Stimulated activated CD4-positive, alpha-beta T cell treated with anti-CD3 and anti-CD28 coated beads, Interleukin-4, amount 100 ng/mL, for 24 hours (primary cell): ENCODE measurements around the gene RHBDF1.

Source experiments
- DNase-seq: peaks from one replicate; pipeline ENCODE4 v3.0.0-alpha.2; 2020

The RHBDF1 gene

DNA sequence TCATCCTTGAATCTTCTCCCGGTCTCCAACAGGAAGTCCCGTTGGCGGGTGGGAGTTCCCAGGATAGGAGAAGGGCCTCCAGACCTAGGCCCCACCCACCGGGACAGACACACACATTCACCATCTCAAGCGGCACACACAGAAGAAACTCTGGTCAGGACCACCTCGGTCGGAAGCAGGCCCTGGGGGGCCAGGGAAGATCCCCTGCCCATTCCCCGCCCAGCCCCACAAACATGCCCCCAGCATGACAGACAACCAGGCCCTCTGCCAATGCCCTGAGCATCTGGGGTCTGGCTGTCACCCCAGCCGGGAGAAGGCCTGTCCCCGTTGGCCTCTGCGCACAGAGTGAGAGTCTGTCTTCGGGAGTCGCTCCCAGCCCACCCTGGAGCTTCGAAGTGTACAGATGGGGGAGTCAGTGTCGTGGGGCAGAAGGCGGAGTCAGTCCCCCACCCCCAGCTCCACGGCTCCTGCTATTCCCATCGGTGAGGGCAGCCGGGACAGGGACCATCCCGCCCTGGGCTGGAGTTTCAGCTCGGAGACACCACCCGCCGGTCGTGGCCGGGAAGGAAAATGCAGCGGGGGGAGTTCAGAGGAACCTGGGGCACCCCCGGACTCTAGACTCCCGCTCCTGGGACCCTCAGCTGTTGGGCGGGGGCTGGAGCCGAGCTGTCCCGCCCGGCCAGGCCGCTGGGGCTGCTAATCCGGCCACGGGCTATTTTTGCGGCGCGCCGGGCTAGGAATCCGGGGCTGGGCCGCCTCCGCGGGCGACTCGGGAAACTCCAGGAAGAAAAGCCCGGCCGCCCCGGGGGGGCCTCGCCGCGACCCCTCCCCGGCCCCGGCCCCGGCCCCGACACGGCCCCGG lies 660 bp downstream of the RHBDF1 start:
- DNase-seq, result no peak

DNA sequence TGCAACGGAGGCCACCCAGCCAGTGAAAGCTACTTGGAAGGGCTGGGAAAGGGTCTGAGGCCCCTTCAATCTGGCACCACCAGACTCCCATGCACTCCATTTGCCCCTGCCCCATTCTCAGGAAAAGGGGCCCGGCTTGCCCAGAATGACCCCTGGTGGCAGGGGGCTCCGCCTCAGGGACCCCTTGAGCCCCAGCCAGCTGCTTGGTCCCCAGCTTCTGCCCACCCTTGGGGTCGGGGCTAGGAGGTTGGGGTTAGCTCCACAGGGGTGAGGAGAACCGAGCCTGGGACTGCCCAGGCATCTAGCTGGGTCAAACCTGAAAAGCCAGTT lies 1.3 kb downstream of the RHBDF1 start:
- no peak for DNase-seq

DNA sequence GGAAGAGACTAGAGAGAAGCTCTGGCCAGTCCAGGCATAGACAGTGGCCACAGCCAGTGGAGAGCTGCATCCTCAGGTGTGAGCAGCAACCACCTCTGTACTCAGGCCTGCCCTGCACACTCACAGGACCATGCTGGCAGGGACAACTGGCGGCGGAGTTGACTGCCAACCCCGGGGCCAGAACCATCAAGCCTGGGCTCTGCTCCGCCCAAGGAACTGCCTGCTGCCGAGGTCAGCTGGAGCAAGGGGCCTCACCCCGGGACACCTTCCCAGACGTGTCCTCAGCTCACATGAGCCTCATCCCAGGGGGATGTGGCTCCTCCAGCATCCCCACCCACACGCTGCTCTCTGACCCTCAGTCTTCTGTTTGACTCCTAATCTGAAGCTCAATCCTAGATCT lies 3.2 kb downstream of the RHBDF1 start:
- no peak for DNase-seq

- no peak for DNase-seq
Observed at GRCh38 chr16:67884-68789, 4.3 kb downstream of the RHBDF1 start.

DNA sequence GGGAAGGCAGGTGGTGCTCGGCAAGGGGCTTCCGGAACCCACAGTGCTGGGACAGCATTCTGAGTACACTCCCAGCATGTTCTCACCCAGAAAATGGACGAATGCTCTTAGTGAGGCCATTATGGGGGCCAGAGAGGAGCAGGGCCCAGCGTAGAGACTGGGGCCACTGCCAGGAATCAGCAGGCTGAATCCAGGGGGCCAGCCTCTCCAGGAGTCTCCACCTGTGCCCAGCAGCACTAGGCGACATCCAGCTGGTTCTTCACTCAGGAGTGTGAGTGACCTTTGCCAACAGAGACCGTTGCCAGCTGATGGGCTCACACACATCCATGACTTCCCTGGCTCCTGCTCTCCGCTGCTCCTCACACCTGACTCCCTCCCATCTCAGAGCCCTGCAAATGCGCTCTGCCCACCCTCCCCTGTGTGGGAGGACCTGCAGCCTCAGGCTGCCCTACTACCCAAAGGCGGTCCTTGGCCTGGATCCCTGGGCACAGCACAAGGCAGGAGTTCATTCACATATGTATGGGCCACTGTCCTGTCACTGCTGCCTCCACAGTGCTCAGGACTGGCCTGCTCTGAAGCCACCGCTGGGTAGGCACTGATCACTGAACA lies 5.1 kb downstream of the RHBDF1 start:
- no peak for DNase-seq

- DNase-seq, result no peak
Observed at GRCh38 chr16:66309-67182, 5.9 kb downstream of the RHBDF1 start.

DNA sequence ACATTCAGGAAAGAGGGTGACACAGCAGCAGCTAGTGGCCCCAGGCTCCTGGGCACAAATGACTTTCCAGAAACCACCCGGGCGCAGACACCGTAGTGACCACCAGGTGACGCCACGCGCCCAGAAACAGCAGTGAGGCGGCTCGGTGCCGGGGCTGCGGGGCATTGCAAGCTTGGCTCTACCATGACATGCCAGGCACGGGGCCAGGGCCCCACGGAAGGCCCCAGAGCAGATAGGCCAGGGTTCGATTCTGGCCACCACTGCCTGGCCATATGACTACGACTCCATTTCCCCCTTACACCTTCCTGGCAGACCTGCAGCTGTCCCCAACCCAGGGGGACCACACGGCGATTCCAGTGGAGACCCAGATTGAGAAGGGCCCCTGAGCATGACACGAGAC lies 6.7 kb downstream of the RHBDF1 start:
- DNase-seq, result peak; percentile 86

DNA sequence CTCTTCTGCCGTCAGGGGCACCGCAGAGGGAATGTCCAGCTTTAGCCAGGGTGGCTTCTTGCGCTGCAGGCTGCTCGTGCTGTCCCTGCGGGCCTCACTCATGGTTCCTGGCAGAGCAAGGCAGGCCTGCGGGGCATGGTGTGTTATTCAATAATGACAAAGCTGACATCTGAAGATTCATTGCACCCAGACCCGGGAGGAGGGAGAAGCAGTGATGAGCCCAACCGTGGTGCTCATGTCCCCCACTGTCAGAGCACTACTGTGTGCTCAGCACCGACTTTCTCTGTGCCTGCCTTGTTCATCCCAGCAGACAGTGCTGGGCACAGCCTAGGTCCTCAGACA lies 7.5 kb downstream of the RHBDF1 start:
- no peak for DNase-seq

- no peak for DNase-seq
Observed at GRCh38 chr16:63998-64913, 8.2 kb downstream of the RHBDF1 start.

- no peak for DNase-seq
Observed at GRCh38 chr16:63466-63865, 9.0 kb downstream of the RHBDF1 start.

DNA sequence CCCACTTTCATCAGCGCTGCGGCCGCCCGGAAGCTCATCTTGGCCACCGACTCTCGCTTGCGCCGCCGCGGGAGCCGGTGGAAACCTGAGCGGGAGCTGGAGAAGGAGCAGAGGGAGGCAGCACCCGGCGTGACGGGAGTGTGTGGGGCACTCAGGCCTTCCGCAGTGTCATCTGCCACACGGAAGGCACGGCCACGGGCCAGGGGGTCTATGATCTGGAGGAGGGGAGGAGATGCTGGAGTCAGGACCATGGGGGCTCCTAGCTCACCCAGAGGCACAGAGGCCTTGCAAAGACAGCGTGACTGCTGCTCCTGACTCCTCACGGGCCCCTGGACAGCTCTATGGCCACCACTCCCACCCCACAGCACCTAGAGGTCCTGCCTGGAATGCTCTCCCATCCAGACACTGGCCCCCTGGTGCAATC lies 9.5 kb downstream of the RHBDF1 start:
- DNase-seq, result no peak

DNA sequence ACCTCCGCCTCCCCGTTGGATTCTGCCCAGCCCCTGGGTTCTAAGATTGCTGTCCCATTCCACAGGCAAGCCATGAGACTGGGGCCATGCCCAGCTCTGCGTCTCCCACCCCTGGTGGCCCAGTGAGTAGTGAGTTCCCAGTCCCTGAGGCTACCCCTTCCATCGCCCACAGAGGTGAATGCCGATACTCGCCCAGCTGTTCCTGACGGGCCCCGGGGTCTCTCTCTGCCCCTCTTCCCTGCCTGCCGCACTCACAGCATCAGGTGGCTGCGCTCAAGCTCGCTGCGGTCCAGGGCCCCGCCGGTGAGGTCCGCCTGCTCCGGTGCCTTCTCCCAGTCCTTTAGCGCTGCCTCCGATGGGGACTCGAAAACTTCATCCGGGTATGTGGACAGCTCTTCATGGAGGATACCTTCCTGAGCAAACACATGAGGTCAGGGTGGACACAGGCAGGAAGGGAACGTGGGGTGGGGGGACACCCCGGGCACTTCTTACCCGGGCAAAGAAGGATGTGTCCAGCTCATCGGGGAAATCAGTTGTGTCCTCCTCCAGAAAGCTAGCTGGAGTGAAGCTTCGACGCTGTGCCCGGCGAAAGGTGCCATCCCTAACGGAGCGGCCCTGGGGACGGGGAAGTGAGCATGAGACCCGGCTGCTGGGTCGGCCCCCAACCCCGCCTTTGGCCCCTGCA lies 10.0 kb downstream of the RHBDF1 start:
- no peak for DNase-seq

GRCh38 chr16:61879-62281 lies 10.6 kb downstream of the RHBDF1 start:
- no peak for DNase-seq

GRCh38 chr16:60929-61878 lies 11.2 kb downstream of the RHBDF1 start:
- DNase-seq, result no peak

- no peak for DNase-seq
Observed at GRCh38 chr16:60166-60565, 12.3 kb downstream of the RHBDF1 start.

DNA sequence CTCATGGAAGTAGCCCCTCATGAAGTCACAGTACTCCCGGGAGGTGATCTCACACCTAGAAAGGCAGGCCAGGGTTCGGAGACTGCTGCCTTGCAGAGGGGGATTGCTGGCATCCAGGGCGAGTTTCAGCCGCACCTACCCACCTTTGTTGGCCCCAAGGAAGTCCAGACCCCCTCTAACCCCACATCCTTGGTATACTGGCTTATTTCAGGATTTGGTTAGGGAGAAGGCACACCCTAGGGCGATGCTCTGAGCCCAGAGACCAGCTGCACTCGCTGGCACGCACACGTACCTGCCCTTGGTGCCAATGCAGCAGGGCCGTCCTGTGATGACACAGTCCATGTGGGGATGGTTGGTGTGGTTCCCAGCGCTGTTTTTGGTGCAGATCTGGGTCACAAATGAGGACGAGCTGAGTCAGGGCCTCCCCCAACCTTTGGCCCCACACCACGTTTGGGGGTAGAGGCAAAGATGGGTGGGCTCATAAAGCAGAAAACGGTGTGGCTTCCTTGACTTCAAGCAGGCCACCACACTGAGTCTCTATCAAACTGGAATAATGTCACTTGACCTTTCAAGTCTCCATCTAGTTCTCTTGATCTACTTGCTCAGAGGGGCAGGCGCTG lies 12.9 kb downstream of the RHBDF1 start:
- no peak for DNase-seq

DNA sequence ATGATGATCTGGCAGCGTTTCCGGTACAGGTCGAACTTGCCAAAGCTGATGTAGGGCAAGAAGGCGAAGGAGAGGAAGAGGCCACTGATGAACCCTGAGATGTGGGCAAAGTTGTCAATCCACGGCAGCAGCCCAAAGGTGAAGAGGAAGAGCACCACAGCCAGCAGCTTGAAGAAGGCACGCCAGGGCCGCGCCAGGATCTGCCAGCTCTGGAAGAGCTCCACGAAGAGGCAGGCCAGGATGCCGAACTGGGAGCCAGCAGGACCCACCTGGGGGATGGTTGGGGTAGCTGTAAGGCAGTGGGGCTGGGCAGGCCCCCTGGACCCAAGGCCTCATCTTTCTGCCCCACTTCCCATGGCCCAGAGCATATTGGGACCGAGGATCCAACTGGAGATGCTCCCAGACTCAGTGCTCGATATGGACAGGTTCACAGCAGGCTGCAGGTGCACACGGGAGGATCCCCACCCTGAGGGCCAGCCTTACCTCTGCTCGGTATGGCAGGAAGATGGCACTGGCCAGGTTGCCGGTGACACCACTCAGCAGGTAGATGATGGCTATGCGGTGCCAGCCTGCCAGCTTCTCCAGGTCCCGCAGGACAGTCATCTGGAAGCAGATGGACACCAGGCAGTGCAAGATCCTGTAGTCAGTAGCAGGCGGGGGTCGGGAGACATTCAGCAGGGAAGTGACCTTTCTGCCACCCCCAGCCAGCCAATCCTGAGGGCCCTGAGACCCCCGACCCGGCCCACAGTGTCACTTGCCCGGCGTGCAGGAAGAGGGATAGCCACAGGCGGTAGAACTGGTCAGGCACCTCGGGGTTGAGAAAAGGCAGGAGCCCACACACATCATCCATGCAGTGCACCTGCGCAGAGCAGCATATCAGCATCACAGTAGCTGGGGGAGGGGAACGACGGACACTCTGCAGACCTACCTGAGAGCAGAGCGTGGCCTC lies 13.7 kb downstream of the RHBDF1 start:
- no peak for DNase-seq

GRCh38 chr16:57711-58110 lies 14.7 kb downstream of the RHBDF1 start:
- no peak for DNase-seq
